NCI-H128 (cell line): ENCODE results near the gene PLXNA4.

ENCODE experiments used
- DNase-seq: peaks from one replicate; lab custom pipeline; 2025; ENCODE audit not compliant: unreplicated experiment; lab: John Stamatoyannopoulos, UW

The PLXNA4 gene

GRCh38 chr7:132443761-132444520, 132.3 kb downstream of the PLXNA4 start:
- DNase-seq: no peak

GRCh38 chr7:132441935-132442334, 134.3 kb downstream of the PLXNA4 start:
- no peak for DNase-seq

DNA sequence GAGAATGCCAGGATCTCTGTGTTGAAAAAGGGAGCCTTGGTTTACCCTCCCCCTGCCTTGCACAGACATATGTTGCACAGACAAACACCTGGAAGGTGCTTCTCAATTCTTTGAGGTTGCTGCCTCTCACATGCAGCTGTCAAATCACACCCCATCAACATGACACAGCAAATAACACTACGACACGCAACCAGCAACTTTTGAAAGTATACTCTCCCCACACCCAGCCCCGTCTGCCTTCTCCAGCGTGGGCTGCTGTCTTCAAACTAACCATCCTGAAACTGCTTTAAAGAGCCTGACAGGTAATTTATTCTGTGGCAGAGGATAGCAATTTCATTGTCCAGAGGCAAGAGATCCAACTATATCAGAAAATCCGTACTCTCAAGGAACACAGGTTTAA, 136.1 kb downstream of the PLXNA4 start:
- no peak for DNase-seq

DNA sequence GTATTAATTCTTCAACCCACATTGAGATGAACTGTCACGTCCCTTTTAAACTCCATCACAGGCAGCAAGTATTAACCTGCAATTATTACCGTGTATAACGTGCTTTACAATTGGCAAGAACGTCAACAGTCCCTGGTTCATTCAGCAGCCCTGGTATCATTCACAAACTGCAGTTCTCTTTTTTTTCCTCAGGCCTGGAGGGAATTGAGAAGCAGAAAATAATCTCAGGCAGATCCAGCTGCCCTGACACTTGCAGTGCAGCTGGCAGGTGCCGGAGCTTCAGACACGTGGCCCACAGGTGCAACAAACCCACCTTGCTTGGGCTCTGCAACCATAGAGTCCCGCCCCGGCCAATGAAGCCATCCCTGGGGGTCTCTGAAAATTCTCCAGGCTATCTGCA, 137.3 kb downstream of the PLXNA4 start:
- no peak for DNase-seq

DNA sequence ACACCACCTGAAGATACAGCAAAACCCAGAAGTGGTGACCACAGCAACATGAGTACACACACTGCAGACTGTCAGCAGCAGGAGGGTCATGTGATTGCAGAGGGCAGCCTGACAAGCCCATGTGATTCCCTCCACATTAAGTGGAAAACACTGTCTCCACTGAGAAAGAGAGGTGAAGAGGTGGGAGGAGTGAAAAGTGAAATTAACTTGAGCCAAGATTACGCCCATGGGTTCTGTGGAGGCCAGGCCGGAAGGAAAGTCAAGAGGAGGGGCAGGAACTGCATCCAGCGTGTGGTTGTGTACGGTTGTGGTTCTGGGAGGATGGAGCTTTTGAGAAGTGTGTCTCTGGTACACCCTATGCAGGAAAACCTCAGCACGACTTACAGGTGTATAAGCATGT, 138.5 kb downstream of the PLXNA4 start:
- no peak for DNase-seq

- DNase-seq: no peak
These were observed 140.1 kb downstream of the PLXNA4 start for GRCh38 chr7:132436121-132436520.

DNA sequence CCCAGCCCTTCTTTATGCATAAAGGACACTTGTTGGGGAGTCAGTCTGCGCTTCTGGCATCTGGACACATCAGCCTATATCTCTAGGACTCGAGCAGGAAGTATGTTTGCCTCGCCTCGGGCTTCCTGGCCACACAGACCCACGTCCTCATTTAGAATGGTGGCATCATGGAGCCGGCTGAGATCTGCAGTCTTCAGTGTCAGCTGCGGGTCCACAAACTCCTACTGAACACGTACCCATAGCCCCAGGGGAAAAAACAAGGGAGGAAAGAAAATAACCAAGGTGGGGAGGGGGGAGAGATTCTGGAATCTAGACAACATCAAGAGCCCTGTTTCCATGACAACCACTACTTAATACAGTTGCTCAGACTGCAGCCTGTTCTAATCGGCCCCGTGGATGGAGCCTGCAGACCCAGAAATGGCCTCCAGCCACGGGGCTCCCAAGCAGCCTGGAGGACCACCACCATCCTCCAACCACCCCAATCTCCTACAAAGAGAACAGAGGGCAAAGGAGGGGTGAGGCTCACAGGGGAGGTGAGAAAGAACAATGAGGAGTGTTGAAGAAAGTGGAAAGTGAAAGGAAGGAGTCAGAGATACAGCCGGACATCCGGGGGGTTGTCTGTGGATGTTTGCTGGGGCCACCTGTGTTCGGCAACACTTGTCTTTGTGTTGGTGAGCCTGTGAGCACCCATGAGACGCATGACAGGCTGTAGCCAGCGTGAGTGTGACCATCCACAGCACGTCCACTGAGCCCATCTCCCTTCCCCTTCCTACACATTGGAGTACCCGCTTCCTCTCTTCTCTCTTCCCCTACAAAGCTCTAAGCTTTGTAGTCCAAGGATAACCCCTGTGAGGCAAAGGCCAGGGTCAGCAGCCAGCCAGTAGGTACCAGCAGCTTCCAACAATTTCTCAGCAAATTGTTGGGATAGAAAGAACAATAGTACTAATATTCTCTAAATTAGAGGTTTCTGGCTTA, 141.0 kb downstream of the PLXNA4 start:
- DNase-seq: no peak

GRCh38 chr7:132434041-132434440, 142.2 kb downstream of the PLXNA4 start:
- DNase-seq: no peak

GRCh38 chr7:132433301-132433700, 143.0 kb downstream of the PLXNA4 start:
- no peak for DNase-seq

DNA sequence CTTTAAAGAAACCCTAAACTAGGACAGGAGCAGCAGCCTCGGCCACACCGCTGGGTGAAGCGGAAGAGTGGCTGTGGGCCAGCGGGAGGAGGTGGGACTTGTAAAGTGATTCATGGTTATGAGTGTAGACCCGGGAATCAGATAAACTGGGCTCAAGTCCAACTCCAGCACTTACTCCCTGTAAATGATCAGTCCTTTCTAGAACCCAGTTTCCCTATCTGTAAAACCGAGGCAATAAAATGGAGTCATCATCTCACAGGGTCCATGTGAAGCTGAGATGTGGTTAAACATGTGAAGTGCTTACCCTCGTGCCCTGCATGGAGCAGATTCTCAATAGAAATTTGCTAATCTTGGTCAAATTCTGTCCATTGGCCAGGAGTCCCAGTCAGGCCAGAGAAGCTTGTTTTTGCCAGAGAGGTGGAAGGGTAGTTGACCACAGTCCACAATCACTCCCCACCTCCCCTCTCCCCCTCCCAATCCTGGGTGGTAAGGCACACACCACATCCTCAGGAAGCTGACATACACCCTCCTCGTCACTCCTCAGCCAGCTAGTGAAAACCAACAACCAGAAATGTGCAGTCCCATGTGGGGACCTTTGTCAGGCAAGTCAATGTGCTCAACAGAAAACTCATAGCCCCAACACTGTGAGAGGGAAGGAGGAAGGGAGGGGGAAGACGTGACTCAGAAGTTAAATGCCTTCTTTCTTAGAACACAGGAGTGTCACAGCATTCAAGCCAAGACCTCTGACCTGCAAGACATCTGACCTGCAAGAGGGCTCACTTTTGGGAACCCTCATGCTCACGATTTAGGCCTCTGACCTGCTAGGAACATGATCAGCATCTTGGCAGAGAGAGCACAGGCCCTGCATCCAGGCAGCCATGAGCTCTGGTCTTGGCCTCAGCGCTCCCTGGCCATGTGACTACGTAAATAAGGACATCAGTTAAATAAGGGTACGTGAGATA, 145.1 kb downstream of the PLXNA4 start:
- no peak for DNase-seq

- DNase-seq: no peak
These were observed 146.0 kb downstream of the PLXNA4 start for GRCh38 chr7:132430041-132430855.

DNA sequence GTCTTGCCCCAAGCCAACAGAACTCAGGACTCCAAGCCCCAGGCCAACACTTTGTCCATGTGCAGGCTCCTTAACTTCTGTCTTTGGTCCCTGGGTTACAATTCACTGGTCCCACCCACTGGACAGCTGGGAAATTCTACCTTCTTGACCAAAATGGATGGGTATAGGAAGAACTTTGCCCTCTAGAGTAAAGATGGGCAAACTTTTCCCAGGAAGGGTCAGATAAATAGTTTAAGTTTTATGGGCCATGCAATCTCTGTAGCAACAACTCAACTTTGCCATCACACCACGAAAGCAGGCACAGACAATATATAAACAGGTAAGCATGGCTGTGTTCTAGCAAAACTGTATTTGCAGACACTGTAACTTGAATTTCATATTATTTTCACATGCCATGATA, 147.1 kb downstream of the PLXNA4 start:
- no peak for DNase-seq

DNA sequence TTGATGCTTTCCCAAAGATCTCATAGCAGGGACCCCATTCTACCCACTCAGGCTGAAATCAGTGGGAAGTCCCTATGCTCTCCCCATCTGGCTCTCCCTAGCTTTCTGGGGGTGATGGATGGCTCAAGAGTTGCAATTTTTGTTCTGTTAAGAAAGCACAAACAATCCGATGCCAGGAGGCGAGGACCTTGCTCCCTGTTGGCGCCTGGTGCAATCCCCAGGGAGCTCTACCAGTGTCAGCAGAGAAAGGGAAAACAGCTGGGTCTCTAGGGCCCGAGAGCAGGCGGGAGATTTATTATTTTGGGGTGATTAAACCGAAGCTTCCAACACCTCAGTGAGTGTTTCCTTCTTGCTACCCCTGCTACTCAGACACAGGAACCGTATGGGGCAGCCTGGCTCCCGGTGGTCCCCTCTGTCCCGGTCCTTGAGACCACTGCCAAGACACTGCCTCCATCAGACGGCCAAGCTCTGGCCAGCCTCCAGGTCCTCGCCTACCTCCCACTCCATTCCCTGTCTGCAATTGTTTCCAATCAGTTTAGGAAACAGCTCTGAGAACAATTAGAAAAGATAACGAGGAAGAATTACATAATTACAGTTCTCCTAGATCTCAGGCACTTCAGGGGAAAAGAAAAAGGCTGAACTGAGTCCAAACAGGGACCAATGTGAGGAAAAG, 147.9 kb downstream of the PLXNA4 start:
- no peak for DNase-seq

GRCh38 chr7:132425942-132426341, 150.3 kb downstream of the PLXNA4 start:
- no peak for DNase-seq

DNA sequence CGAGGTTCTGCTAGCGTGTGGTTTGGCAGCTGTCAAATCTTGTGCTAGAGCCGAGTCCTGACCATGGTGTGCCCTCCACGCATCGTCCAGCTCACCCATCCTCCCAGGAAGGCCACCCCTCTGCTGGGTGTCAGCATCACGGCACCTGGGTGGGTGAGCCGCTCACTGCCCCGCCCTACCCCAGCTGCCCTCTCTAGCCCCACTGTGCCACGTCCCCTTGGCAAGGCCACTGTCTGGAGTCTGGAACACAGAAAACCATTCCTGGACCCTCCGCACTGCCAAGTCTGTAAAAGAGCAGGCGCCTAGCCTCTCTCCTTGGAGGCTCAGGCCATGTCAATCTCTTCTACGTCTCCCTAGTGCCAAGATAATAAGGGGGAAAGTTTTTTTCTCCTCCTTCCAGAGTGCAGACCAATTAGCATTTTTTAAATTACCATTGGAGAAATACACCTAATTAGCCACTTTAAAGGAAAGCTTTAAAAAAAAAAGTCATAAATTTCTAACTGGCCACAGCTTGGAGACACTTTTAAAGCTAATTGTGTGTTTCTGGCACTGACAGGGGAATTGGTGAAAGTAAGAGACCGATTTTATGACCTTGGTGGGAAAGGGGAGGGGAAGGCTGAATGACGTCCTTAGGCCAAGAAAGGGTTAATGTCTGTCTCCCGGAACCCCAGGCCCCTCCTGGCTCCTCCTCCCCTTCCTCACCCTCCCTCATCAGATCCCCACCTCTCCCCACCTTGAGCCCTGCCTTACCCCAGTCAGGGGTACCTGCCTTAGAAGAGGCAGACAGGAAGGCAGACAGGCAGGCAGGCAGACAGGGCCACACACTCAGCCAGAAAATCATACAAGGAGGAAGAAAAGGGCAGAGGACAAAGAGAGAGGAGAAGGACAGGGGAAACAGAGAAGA, 151.2 kb downstream of the PLXNA4 start:
- DNase-seq: no peak

DNA sequence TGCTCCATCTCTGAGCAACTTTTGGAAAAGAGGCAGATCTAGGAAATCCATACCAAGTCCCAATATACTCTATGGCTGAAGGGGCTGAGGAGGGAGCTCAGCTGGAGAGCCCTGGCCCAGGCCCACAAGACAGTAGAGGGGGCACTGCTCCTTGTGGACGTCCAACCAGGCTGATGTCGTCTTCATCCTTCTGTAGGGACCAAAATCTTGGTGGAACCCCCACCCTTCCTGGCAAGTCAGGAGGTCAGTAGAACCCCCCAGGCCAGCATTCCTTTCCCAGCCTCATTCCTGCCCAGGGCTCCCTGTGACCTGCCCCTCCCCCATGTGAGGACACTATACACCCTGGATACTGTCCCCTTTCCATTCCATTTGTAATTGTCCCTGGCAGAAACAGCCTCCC, 152.0 kb downstream of the PLXNA4 start:
- no peak for DNase-seq

DNA sequence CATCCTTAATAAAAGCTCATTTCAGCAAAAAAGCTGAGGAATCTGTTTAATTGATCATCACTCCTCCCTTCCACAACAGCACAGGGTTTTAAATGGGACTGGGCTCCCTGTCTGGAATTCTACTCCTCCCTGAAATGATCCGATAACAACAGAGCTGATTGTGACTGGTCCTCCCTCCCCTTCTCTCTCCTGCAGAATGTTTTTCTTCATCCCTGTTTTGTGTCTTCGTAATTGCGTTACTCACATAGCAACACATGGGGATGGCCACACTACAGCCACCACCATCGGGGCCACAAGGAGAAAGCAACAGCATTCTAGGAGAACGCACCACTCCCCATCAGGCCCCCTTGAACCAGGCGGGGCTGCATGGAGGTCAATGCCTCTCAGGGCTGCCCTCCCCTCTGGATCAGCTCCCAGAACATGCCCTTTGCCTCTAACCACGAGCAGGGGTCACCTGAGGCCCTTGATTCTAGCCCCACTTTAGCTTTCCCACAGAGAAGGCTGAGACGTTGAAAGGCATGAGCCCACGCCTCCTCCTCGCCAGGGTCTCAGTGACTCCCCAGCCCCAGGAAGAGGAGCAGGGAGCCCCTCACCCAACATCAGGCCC, 152.6 kb downstream of the PLXNA4 start:
- DNase-seq: no peak

DNA sequence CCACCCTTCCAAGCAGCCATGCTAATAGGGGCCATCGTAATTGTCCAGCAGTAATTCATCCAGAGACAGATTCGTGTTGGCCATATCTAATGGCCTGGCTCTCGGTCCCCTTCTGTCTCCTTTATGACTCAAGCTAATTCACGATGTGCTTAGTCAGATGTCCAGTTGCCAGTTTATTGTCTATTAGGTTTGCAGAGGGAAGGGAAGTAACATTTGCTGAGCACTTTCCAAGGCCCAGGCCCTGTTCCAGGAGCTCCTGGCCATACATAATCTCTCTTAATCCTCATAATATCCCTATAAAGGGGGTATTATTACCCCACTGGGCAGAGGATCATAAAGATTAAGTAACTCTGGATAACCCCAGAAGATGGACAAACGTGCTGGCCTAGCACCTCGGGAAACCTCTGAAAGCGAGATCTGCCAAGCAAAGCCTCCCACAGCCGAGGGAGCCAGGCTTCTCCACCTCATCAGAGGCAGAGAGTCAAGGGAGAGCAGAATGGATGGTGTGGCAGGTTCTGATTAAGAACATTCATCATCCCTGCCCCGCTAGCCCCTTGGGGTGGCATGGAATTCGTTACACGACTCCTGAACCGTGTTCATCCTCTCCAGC, 153.7 kb downstream of the PLXNA4 start:
- no peak for DNase-seq
